Measurements from ENCODE around the gene TRIM34. TPM values are rescaled to one million over a fixed set of nuclear protein-coding genes. Genes with fewer than 3 reads are reported as not detected.
"Not testable (repeated sequence)": the region's sequence is repeated elsewhere in the genome, so short reads cannot be mapped to it uniquely, and the experiment has no call there.

Gene TRIM34
- total RNA-seq, 1 experiment from 2014 or later = 1.5 TPM

GRCh38 chr11:5690736-5691135 lies 65.9 kb downstream of the TRIM34 start:
- peaks cover 2% of the 10 kb centered on the region for H3K27me3 ChIP-seq (ENCODE audit: control insufficient read depth, insufficient read depth, low read length)
- ChIA-PET POLR2A (interaction anchor here (0.6 kb wide), 1 partner anchor 363 kb away, joined by 6 read pairs; no protein-coding TSS in a partner anchor), CTCF (no interaction called here)
- H3K27ac ChIP-seq (ENCODE audit: low read length) = no peak overlapping the region
- no peaks in the 10 kb centered on the region for H3K9me3 ChIP-seq (ENCODE audit: control insufficient read depth, insufficient read depth, low read depth, low read length)
- H3K36me3 ChIP-seq (ENCODE audit: control insufficient read depth, insufficient read depth, low read length) = no peaks in the 10 kb centered on the region
- intact Hi-C loops (cut with micrococcal nuclease; ENCODE audit: unreplicated experiment) = no loop called here
- H3K4me3 ChIP-seq (ENCODE audit: low read depth in 2 of 2, low read length in 2 of 2) = no peak overlapping the region; a peak in 1 of 4 replicates
- in situ Hi-C loops (cut with HindIII; ENCODE audit: low pct_unique_long_range_greater_than_20kb, low sequenced_read_pairs) = no loop called here
- BruUV-seq (replicated peaks) = no TSS peak
- no peak for TF ChIP-seq SIN3A (IDR thresholded peaks at IDR 0.05; ENCODE audit: borderline replicate concordance, insufficient read depth, low read depth, low read length)
- no peak for TF ChIP-seq TCF7L2 (IDR thresholded peaks at IDR 0.05; ENCODE audit: low read depth, low read length)
- TF ChIP-seq REST (IDR thresholded peaks at IDR 0.05; ENCODE audit: insufficient read depth in 1 of 2, low read depth in 2 of 2, low read length in 1 of 2) = no peak
- TF ChIP-seq, protein P1, sequence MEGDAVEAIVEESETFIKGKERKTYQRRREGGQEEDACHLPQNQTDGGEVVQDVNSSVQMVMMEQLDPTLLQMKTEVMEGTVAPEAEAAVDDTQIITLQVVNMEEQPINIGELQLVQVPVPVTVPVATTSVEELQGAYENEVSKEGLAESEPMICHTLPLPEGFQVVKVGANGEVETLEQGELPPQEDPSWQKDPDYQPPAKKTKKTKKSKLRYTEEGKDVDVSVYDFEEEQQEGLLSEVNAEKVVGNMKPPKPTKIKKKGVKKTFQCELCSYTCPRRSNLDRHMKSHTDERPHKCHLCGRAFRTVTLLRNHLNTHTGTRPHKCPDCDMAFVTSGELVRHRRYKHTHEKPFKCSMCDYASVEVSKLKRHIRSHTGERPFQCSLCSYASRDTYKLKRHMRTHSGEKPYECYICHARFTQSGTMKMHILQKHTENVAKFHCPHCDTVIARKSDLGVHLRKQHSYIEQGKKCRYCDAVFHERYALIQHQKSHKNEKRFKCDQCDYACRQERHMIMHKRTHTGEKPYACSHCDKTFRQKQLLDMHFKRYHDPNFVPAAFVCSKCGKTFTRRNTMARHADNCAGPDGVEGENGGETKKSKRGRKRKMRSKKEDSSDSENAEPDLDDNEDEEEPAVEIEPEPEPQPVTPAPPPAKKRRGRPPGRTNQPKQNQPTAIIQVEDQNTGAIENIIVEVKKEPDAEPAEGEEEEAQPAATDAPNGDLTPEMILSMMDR (IDR thresholded peaks at IDR 0.05) = no peak
- no peak for TF ChIP-seq POLR2AphosphoS5 (IDR thresholded peaks at IDR 0.05; ENCODE audit: low read depth, low read length)
- no peak for DNase-seq (ENCODE audit: low read depth, low spot score)
- ATAC-seq = no peak
- peaks cover 3% of the 10 kb centered on the region; the same call in 1 of the 2 replicates for H3K4me1 ChIP-seq (ENCODE audit: control insufficient read depth, insufficient read depth, low read length)

- H3K4me1 ChIP-seq (ENCODE audit: control insufficient read depth, insufficient read depth, low read length); H3K4me3 ChIP-seq (ENCODE audit: low read depth in 2 of 2, low read length in 2 of 2); intact Hi-C loops (cut with micrococcal nuclease; ENCODE audit: unreplicated experiment); in situ Hi-C loops (cut with HindIII; ENCODE audit: low pct_unique_long_range_greater_than_20kb, low sequenced_read_pairs); BruUV-seq (replicated peaks); H3K36me3 ChIP-seq (ENCODE audit: control insufficient read depth, insufficient read depth, low read length); H3K27ac ChIP-seq (ENCODE audit: low read length); H3K27me3 ChIP-seq (ENCODE audit: control insufficient read depth, insufficient read depth, low read length); CTCF ChIA-PET; H3K9me3 ChIP-seq (ENCODE audit: control insufficient read depth, insufficient read depth, low read depth, low read length); POLR2A ChIA-PET; DNase-seq (ENCODE audit: low read depth, low spot score); ATAC-seq: not testable (repeated sequence)
Observed at GRCh38 chr11:5691238-5691963, 66.6 kb downstream of the TRIM34 start.

DNA sequence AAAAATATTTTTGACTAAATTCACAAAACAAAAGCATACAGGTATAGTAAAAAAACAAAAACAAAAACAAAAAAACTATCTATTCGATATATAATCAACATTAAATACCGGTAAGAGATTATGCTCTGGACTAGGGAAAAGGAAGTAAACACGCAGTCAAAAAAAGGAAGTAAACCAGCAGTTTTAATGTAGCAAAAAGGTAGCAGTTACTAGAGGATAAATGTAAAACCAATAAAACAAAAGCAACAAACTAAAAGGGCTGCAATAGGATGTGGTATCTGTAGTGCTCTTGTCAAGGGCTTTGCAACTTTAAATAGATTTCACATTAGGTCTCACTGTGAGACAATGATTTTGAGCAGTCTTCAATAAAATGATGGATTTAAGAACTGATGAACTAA lies 67.2 kb downstream of the TRIM34 start:
- Histone ChIP-seq H3K4me3 (ENCODE audit: low read depth in 2 of 2, low read length in 2 of 2) (no peak overlapping the region), H3K4me1 (ENCODE audit: control insufficient read depth, insufficient read depth, low read length) (no peaks in the 10 kb centered on the region), H3K36me3 (ENCODE audit: control insufficient read depth, insufficient read depth, low read length) (no peaks in the 10 kb centered on the region), H3K9me3 (ENCODE audit: control insufficient read depth, insufficient read depth, low read depth, low read length) (no peaks in the 10 kb centered on the region), H3K27ac (ENCODE audit: low read length) (no peak overlapping the region), H3K27me3 (ENCODE audit: control insufficient read depth, insufficient read depth, low read length) (peaks cover 10% of the 10 kb centered on the region)
- ATAC-seq (no peak), DNase-seq (ENCODE audit: low read depth, low spot score) (no peak)
- ChIA-PET POLR2A (no interaction called here), CTCF (no interaction called here)
- in situ Hi-C loops (cut with HindIII; ENCODE audit: low pct_unique_long_range_greater_than_20kb, low sequenced_read_pairs) = no loop called here
- intact Hi-C loops (cut with micrococcal nuclease; ENCODE audit: unreplicated experiment) = no loop called here
- no TSS peak for BruUV-seq (replicated peaks)
- TF ChIP-seq SIN3A (IDR thresholded peaks at IDR 0.05; ENCODE audit: borderline replicate concordance, insufficient read depth, low read depth, low read length) (no peak), REST (IDR thresholded peaks at IDR 0.05; ENCODE audit: insufficient read depth in 1 of 2, low read depth in 2 of 2, low read length in 1 of 2) (no peak), TCF7L2 (IDR thresholded peaks at IDR 0.05; ENCODE audit: low read depth, low read length) (no peak), POLR2AphosphoS5 (IDR thresholded peaks at IDR 0.05; ENCODE audit: low read depth, low read length) (no peak)
- TF ChIP-seq, protein P1 (IDR thresholded peaks at IDR 0.05) = no peak

All from Panc1 (cell line).